ENCODE measurements around the gene GASK1A. TPM values are rescaled to one million over a fixed set of nuclear protein-coding genes. Genes with fewer than 3 reads are reported as not detected.
A peak's percentile ranks its signal among the peaks of the same experiment; 100 is the strongest.

The GASK1A gene
- total RNA-seq, 1 donor from 2014 or later, result 0.92 TPM

- DNase-seq (ENCODE audit: missing footprints) (no peak), ATAC-seq (no peak)
- intact Hi-C loops (cut with DNase I), result no loop called here
Measured at GRCh38 chr3:43095370-43095769, 116.3 kb downstream of the GASK1A start.

GRCh38 chr3:43096761-43097160 is 117.7 kb downstream of the GASK1A start:
- intact Hi-C loops (cut with DNase I), result no loop called here
- ATAC-seq (no peak), DNase-seq (ENCODE audit: missing footprints) (no peak)

GRCh38 chr3:43097400-43098080 is 118.4 kb downstream of the GASK1A start:
- intact Hi-C loops (cut with DNase I), result no loop called here
- DNase-seq (ENCODE audit: missing footprints) (no peak), ATAC-seq (no peak)

GRCh38 chr3:43098761-43099160 is 119.7 kb downstream of the GASK1A start:
- no peak for DNase-seq (ENCODE audit: missing footprints)
- ATAC-seq, result no peak
- intact Hi-C loops (cut with DNase I), result no loop called here

GRCh38 chr3:43102773-43103480 is 123.8 kb downstream of the GASK1A start:
- no peak for DNase-seq (ENCODE audit: missing footprints)
- intact Hi-C loops (cut with DNase I), result no loop called here
- peak; percentile 26 for ATAC-seq

- DNase-seq (ENCODE audit: missing footprints) (no peak), ATAC-seq (no peak)
- intact Hi-C loops (cut with DNase I), result no loop called here
Measured at GRCh38 chr3:43104039-43104438, 124.9 kb downstream of the GASK1A start.

- no peak for DNase-seq (ENCODE audit: missing footprints)
- intact Hi-C loops (cut with DNase I), result no loop called here
- no peak for ATAC-seq
Measured at GRCh38 chr3:43104660-43105595, 125.8 kb downstream of the GASK1A start.

- DNase-seq (ENCODE audit: missing footprints), result peak; percentile 92
- ATAC-seq, result peak; percentile 95
- intact Hi-C loops (cut with DNase I), result no loop called here
Measured at GRCh38 chr3:43105596-43106292, 126.6 kb downstream of the GASK1A start, which contains the start of gene POMGNT2. Gene POMGNT2 (minus strand): TSS chr3:43106079. CDS start chr3:43081431, 24,648 bp downstream.

GRCh38 chr3:43106293-43106628 is 127.2 kb downstream of the GASK1A start:
- DNase-seq (ENCODE audit: missing footprints) (no peak), ATAC-seq (peak; percentile 33)
- intact Hi-C loops (cut with DNase I), result no loop called here

Other genes starting within 250 kb of the GASK1A start
- gene CCDC13, start 206.1 kb upstream of the GASK1A start, total RNA-seq, result 0.41 TPM
- gene HIGD1A, start 174.8 kb upstream of the GASK1A start, total RNA-seq, result 335 TPM
- 0.89 TPM for gene ACKR2, start 169.9 kb upstream of the GASK1A start, total RNA-seq
- gene CYP8B1, start 103.4 kb upstream of the GASK1A start, total RNA-seq, result not detected
- gene ZNF662, start 73.2 kb upstream of the GASK1A start, total RNA-seq, result 4.1 TPM
- 23.0 TPM for gene POMGNT2, start 126.8 kb downstream of the GASK1A start, total RNA-seq

Data from Right ventricle myocardium inferior (tissue), 1 donor.